HG02610 (cell line): ENCODE results near the gene GSTM1.

Source experiments
- ATAC-seq: cut with Tn5 transposase; IDR thresholded peaks from one replicate; pipeline ENCODE4 v1.9.1; 2021; ENCODE audit warnings: mild to moderate bottlenecking, moderate library complexity; ENCODE audit not compliant: unreplicated experiment

The GSTM1 gene

DNA sequence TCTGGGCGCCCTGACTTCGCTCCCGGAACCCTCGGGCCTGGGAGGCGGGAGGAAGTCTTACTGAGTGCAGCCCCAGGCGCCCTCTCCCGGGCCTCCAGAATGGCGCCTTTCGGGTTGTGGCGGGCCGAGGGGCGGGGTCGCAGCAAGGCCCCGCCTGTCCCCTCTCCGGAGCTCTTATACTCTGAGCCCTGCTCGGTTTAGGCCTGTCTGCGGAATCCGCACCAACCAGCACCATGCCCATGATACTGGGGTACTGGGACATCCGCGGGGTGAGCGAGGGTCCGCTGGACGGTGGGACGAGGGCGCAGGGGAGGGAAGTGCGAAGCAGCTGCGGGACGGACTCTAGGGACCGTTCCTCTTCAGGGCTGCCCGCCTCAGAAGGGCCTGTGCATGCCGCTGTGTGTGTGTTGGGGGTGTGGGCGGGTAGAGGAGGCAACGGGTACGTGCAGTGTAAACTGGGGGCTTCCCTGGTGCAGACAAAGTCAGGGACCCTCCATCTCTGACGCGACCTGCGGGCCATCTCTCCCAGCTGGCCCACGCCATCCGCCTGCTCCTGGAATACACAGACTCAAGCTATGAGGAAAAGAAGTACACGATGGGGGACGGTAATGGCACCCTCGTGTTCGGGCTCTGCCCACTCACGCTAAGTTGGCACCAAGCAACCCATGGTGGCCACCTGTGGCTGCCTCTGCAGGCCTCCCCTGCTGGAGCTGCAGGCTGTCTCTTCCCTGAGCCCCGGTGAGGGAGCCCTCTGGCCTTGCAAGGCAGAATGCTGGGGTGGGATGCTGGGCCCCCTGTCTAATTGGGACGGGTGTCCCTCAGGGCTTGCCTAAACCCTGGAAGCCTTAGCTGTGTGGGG lies at the start of gene GSTM1:
Gene GSTM1 (plus strand): TSS at position 177 of the 859 bp plus-strand sequence. CDS start 57 bp downstream, at position 234.
- ATAC-seq, result peak; percentile 96

DNA sequence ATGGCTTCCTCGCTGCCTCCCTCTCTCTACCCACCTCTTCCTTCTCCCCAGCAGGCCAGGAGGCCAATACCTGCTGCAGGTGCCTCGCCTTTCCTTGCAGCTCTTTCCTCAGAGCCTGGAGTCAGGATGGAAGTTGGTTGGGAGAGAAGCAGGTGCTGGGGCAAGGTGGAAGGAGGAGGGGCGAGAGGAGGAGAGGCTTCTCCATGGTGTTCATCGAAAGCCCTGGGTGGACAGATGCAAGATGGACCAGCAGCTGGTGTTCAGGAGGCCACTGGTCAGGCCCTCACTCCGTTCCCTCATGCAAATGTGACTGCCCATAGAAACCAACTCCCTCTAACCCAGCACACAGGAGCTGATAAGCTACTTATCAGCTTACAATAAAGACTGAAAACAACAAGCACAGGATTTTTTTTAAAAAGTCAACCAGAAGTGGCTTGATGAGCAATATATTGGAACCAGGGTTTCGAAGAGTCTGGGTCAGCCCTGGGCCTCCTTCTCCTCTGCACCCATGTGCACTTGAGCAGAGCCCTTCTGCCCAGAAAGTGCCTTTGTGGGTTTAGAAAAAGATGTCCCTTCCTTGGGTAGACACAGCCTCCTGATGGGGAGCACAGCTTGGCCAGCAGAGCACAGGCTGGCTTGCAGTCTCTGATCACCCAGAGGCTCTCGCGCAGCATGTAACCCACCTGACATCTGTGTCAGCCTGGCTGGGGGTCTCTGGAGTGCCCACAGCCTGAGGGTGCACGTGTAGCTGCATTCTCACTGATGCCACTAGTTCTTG lies 48.4 kb upstream of the GSTM1 start:
- no peak for ATAC-seq

DNA sequence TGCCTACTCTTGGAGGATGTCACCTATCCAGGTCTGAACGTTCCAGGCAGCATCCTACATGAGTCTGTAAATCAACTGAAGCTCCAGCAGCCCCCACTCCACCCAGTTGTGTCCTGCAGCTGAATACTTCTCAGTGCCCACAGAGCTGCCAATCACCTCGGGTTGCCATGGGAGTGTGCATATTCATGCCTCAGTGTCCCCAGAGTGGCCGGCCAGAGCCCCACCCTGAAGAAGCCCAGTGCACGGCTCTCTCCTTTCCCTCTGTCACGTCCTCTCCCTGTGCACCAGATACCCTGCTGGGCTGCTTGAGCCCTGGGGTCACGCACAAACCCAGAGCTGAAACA lies 47.8 kb upstream of the GSTM1 start:
- no peak for ATAC-seq

DNA sequence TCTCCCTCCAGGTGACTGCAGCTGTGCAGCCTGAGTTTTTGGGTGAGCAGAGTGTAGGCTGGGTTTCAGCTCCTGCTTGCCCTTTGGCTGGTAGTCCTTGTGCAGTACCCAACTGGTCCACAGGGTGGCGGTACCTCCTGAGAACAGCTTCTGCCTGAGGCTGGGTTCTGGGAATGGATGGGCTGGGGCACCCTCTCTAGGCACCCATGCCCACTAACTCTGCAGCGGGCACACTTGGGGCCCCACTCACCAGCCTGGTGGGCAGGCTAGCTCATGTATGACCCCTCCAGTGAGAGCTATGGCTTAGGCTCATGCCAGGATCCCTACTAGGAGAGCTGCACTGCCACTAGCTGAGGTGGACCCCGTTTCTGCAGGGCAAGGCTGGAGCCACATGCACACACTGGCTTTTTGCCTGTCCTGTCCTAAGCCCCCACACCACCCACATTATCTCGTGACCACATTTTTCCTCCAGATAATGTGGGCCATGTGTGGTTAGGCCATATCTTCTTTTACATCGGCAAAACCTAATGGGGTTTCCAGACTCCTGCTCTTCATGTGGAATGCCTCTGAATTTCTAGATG lies 47.2 kb upstream of the GSTM1 start:
- ATAC-seq, result peak; percentile 47

DNA sequence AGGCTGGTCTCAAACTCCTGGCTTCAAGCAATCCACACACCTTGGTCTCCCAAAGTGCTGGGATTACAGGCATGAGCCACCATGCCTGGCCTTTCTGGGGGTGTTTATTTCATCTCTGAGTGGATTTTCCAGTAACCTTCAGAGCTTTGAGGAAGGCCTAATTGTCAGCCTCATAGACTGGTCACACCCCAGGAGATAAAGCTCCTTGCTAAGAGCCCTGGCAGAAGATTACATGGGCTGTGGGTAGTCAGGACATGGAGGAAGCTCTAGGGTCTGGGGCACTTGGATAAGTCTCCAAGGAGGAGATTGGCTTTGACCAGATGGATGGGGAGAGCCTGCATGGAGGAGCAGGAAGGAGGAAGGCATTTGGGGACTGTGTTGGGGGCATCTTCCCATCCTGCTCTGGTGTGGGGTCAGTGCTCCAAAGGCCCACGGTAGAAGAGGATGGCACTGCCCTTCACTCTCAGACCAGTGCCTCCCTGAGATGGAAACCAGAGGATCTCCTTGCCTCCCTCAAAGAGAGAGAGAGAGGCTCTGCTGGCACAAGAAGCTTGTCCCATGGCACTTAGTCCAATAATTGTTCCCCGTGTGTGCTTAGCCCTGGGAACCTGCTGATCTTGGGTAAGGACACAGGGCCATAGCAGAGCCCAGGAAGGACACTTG lies 46.4 kb upstream of the GSTM1 start:
- no peak for ATAC-seq

DNA sequence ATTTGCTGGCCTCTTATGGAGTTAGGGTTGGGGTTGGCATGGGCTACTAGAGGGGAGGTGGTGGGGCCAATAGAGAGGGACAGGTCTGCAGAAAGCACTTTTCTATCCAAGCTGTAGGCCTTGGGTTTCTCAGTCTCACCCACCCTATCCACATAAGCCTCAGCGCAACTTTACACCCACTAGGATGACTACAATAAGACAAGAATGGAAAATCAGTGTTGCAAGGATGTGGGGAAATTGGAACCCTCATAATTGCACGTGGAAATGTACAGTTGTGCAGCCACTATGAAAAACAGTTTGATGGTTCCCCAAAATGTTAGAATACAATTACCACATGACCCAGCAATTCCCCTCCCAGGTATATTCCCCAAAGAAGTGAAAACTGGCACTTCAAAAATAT lies 45.8 kb upstream of the GSTM1 start:
- ATAC-seq, result no peak

DNA sequence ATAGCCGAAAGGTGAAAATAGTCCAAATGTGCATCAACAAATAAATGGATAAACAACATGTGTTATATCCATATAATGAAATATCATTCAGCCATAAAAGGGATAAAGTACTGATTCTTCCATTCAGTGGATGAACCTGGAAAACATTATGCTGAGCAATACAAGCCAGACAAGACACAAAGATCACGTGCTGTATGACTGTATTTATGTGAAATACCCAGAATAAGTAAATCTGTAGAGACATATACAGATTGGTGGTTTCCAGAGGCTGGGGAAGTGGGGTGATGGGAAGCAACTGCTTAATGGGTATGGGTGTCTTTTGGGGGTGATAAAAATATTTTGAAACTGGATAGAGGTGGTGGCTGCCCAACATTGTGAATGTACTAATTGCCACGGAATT lies 45.0 kb upstream of the GSTM1 start:
- ATAC-seq, result no peak

DNA sequence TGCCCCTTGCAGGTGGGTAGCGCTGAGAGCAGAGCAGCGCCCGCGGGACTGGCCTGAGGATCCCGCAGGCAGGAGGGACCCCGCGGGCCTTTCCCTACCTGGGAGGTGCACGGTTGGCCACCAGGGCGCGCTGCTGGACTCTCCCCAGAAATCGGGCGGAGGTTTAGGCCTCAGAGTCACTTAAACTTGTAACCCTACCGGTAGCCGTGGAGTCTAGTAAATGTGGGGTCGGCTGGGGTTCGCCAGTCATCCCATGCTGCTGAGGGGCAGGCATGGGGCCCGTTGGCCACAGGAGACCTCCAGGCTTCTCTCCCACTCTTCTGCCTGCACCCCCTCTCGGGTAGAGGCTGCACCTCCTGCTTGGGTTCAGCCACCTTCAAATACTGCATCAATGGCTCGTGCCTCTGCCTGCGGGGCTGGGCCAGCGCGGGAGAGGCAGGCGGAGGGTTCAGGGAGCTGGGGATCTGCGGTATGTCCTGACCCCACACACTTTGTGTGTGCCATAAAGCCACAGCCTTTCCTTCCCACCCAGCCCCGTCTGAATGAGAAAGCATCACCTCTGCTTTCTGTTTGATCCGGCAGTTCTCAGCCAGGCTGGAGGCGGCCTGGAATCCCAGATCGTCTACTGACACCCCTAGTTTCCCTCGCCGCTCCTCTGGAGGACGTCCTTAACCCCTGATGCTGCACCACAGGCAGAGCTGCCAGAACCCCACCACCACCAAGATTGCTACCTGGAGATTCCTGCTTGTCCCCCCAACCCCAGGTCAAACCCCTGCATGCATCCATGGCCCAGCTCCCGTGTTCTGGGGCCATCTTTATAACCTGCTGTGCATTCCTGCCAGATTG lies 44.0 kb upstream of the GSTM1 start:
- peak; percentile 84 for ATAC-seq

DNA sequence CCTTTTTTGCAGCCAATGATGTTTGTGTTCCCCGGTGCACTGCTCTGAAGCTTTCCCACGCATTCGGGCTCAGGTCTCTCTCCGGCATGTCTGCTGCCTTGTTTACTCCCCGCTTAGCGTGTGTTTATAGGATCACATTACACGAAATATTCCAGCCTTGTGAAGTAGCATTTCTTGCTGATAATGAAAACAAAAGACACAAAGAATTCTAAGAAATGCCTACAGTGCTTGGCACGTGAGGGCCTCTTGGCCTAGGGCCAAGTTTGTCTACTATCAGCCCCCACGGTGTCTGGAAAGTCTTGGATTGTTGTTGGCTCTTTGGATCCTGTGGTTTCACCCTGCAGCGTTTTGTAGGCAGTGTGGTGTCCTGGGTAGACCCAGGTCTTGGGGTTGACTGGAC lies 42.9 kb upstream of the GSTM1 start:
- ATAC-seq, result no peak

DNA sequence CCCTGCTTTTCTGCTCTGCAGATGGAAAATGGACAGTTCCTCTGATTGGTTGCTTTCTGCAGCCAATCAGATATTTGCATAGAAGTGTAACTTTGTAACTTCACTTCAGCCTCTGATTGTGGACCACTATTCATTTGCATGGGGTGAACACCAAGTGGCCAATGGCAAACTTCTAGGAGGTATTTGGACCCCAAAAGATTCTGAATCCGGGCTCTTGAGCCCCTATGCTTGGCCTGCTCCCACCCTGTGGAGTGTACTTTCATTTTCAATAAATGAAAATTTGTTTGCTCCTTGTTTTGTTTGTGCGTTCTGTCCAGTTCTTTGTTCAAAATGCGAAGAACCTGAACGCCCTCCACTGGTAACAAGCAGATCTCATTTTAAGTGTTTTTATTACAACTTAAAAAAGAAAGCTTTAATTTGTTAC lies 38.1 kb upstream of the GSTM1 start:
- ATAC-seq, result no peak

DNA sequence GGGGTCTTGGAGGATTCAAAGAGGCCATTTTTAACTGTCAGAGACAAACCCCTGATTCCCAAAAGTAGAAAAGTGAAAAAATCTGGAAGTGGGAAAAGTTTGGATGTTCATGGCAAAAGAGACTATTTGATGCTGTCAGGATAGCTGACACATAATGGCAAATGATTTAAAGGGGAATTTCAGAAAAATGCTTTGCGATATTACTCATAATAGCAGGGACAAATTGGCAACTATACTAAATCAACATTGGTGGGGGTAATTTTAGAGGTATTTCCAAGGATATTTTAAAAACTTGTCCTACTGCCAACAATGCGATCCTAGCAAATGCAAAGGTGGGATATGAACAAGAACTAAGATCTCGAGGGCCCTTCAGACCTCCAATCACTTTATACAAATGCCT lies 37.0 kb upstream of the GSTM1 start:
- ATAC-seq, result no peak

DNA sequence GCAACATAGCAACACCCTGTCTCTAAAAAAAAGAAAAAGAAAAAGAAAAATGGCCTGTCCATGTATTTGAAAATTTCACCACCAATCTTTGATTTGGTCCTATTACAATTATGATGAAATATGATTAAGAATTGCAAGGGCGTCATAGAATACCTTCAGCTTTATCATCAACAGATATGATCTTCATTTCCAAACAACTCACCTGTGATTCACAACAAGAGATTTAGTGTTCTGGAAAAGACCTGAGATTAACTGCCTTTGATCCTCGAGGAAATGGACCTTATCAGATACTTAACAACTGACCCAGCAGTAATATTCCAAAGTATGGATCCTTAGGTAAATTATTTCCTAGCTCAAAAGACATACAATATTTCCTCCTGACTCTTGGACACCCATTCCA lies 35.2 kb upstream of the GSTM1 start:
- ATAC-seq, result no peak

DNA sequence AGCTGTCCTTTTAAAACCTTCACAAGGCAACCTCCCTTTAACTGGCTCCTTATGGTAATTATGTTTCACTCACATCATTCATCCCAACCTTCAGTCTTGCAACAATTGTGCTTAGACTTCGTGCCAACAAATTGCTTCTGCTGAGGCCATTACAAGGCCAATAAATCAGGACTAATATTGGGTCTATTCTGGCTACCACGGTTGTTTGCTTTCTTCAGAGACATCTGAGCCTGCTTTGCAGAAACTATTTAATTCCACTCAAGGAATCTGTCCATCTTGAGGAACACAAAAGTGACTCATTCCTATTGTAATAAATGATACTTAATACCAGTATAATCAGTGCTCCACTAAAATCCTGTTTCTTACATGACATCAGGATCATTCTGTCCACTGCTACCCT lies 34.3 kb upstream of the GSTM1 start:
- ATAC-seq, result no peak

DNA sequence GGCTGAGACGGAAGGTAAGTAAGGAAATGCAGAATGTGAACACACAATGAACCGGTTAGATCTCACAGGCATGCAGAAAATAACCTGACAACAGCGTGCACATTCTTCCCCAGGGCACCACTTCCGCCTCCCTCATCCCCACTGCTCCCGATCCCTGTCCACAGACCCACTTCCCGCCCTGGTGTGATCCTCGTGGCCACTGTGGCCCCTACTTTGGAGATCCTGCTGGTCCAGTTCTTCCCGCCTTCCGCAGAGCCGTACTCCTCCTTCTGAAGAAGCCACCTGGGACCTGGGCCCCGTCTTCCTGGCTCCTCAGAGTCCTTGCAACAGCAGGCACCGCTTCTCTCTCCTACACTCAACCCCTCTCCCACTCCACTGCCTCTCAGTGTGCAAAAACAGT lies 33.1 kb upstream of the GSTM1 start:
- ATAC-seq, result no peak

DNA sequence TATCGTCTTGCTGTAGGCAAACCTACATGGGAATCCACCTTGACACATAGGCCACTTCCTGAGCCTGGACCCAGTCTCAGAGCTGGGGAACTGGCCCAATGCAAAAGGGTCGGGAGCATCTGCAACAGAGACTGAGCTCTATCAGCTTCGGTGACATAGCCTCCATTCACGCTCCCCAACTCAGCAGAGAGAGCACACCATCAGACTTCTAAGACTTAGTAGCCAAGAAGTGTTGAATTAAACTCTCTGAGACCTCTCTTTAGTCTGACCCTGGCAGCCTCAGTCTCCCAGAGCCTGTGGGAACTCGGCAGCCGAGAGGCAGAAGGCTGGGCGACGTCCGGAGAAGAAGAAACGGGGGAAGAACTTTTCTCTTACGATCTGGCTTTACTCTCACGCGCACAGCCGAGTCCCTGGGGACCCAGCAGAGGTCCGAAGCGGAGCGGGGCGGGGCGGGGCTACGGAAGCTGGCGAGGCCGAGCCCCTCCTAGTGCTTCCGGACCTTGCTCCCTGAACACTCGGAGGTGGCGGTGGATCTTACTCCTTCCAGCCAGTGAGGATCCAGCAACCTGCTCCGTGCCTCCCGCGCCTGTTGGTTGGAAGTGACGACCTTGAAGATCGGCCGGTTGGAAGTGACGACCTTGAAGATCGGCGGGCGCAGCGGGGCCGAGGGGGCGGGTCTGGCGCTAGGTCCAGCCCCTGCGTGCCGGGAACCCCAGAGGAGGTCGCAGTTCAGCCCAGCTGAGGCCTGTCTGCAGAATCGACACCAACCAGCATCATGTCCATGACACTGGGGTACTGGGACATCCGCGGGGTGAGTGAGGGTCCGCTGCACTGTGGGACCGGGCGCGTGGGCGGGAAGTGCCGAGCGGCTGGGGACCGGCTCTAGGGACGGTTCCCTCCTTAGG lies 31.8 kb upstream of the GSTM1 start, which contains the start of gene GSTM4:
Gene GSTM4 (plus strand): TSS at position 485 of the 905 bp plus-strand sequence. CDS start 291 bp downstream, at position 776.
- ATAC-seq, result peak; percentile 93

DNA sequence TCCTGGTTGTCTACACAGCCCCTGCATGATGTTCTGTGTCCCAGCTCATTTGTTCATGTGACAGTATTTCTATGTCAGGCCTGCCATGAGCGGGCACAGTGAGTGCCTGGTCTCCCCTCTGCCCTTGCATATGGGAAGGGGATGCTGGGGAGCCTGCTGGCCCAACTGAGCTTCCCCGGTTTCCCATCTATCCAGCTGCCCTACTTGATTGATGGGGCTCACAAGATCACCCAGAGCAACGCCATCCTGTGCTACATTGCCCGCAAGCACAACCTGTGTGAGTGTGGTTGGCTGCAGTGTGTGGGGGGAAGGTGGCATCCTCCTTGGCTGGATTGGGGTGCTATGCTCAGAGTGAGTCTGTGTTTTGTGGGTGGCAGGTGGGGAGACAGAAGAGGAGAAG lies 30.2 kb upstream of the GSTM1 start:
- no peak for ATAC-seq

DNA sequence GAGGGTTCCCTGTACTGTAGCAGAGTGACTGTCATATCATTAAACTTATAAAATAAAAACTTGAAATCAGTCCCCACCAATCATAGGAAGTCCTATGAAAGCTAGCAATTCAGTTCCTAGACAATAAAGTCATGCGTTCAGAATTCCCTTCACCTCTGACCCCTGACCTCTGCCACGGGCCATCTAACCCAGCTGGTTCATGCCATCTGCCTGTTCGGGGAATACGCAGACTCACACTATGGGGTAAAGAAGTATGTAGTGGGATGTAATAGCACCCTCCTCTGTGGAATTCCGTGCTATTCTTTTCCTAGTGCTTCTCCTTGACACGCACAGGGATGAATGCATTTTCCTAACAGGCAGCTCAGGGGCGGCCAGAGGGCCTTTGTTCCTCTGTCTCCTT lies 29.6 kb upstream of the GSTM1 start:
- ATAC-seq, result no peak

DNA sequence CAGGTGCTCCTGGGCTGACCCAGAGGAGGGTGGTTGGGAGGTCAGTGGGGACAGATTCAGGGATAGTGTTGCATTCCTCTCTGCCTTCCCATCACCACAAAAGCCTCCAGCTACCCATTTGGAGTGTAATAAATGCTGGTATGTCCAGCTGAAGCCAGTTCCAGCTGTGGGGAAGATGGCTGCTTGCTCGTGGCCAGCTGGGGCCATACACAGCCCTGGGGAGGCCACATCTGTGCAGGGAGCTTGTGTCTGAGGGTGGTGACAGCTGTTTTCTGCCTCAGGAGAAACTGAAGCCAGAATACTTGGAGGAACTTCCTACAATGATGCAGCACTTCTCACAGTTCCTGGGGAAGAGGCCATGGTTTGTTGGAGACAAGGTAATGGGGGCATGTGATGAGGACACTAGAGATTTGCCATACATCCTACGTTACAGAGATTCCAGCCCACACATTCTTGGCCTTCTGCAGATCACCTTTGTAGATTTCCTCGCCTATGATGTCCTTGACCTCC lies 29.0 kb upstream of the GSTM1 start:
- ATAC-seq, result no peak

DNA sequence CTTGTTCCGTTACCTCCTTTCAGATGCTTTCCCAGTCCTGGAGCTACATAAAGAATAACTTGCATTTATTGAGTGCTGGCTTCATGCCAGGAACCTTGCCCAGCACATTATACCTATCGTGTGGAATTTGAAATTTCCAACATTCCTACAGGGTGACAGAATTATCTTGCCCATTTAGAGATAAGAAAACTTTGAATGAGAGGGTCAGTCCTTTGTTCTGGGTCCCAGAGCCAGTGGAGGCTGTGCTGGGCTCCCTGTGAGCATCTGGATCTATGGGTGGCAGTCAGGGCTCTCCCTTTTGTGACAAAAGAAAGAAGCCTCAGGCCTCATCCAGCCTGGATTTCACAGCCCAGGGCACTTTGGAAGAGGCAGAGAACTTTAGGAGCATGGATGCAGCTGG lies 28.5 kb upstream of the GSTM1 start:
- no peak for ATAC-seq
